H9 (cell line): Measurements from ENCODE around the gene PCYT1A. TPM values are rescaled to one million over a fixed set of nuclear protein-coding genes. Genes with fewer than 3 reads are reported as not detected.

ENCODE experiments used
- DNase-seq: peaks from one replicate; pipeline ENCODE4 v3.0.0-alpha.2; 2017
- H2AFZ ChIP-seq: one replicate; pipeline ENCODE4 v1.6.1; 2013; ENCODE audit warnings: mild to moderate bottlenecking, low read length, control low read depth, moderate library complexity
- H2AK5ac ChIP-seq: 2 replicates; pipeline ENCODE4 v1.6.1; 2013; ENCODE audit warnings: low read length, control low read depth, mixed read lengths; ENCODE audit not compliant: insufficient read length
- H2BK120ac ChIP-seq: one replicate; pipeline ENCODE4 v1.6.1; 2013; ENCODE audit warnings: low read depth, mild to moderate bottlenecking, low read length, control low read depth, inconsistent platforms; ENCODE audit not compliant: poor library complexity, severe bottlenecking
- H2BK12ac ChIP-seq: 2 replicates; pipeline ENCODE4 v1.6.1; 2013; ENCODE audit warnings: low read length, control low read depth, mixed read lengths, low read depth; ENCODE audit not compliant: insufficient read length
- H2BK15ac ChIP-seq: 2 replicates; pipeline ENCODE4 v1.6.1; 2013; ENCODE audit warnings: low read depth, low read length, control low read depth
- H2BK20ac ChIP-seq: one replicate; pipeline ENCODE4 v1.6.1; 2013; ENCODE audit warnings: low read depth, mild to moderate bottlenecking, low read length, control low read depth, inconsistent platforms; ENCODE audit not compliant: poor library complexity, severe bottlenecking
- H2BK5ac ChIP-seq: 2 replicates; pipeline ENCODE4 v1.6.1; 2013; ENCODE audit warnings: low read length, control low read depth, mixed read lengths; ENCODE audit not compliant: insufficient read length
- H3K14ac ChIP-seq: 2 replicates; pipeline ENCODE4 v1.6.1; 2013; ENCODE audit warnings: low read length, control low read depth; ENCODE audit not compliant: insufficient read depth
- H3K18ac ChIP-seq: 2 replicates; pipeline ENCODE4 v1.6.1; 2013; ENCODE audit warnings: low read depth, mild to moderate bottlenecking, mixed read lengths, low read length, control low read depth; ENCODE audit not compliant: insufficient read length
- H3K23ac ChIP-seq: 2 replicates; pipeline ENCODE4 v1.6.1; 2013; ENCODE audit warnings: low read length, control low read depth, mixed read lengths, low read depth; ENCODE audit not compliant: insufficient read length
- H3K23me2 ChIP-seq: 2 replicates; pipeline ENCODE4 v1.6.1; 2013; ENCODE audit warnings: low read depth, mild to moderate bottlenecking, mixed read lengths, low read length, control low read depth; ENCODE audit not compliant: insufficient read length, poor library complexity, severe bottlenecking
- H3K27ac ChIP-seq: 2 replicates; pipeline ENCODE4 v1.5.1; 2013; ENCODE audit warnings: low read length, control low read depth, mixed read lengths, low read depth; ENCODE audit not compliant: insufficient read length
- H3K27me3 ChIP-seq: 2 replicates; pipeline ENCODE4 v1.6.1; 2013; ENCODE audit warnings: low read length, control low read depth, inconsistent platforms; ENCODE audit not compliant: insufficient read depth
- H3K4ac ChIP-seq: 2 replicates; pipeline ENCODE4 v1.6.1; 2013; ENCODE audit warnings: low read depth, mild to moderate bottlenecking, control low read depth, inconsistent platforms, low read length, moderate library complexity
- H3K4me1 ChIP-seq: 2 replicates; pipeline ENCODE4 v1.6.1; 2013; ENCODE audit warnings: low read length, control low read depth, inconsistent platforms; ENCODE audit not compliant: insufficient read depth
- H3K4me2 ChIP-seq: 2 replicates; pipeline ENCODE4 v1.6.1; 2013; ENCODE audit warnings: low read length, control low read depth, mixed read lengths; ENCODE audit not compliant: insufficient read length, insufficient read depth
- H3K56ac ChIP-seq: 2 replicates; pipeline ENCODE4 v1.6.1; 2013; ENCODE audit warnings: low read depth, mild to moderate bottlenecking, mixed read lengths, low read length, control low read depth; ENCODE audit not compliant: insufficient read length
- H3K79me1 ChIP-seq: 2 replicates; pipeline ENCODE4 v1.6.1; 2013; ENCODE audit warnings: low read depth, mild to moderate bottlenecking, moderate library complexity, low read length, control low read depth, inconsistent platforms; ENCODE audit not compliant: insufficient read depth, poor library complexity, severe bottlenecking
- H3K79me2 ChIP-seq: 2 replicates; pipeline ENCODE4 v1.6.1; 2013; ENCODE audit warnings: low read length, control low read depth, inconsistent platforms; ENCODE audit not compliant: insufficient read depth
- H3K9ac ChIP-seq: 2 replicates; pipeline ENCODE4 v1.6.1; 2013; ENCODE audit warnings: low read length, control low read depth, mixed read lengths; ENCODE audit not compliant: insufficient read length; ENCODE audit errors: extremely low read depth
- H3K9me3 ChIP-seq: one replicate; pipeline ENCODE4 v1.6.1; 2013; ENCODE audit warnings: low read depth, low read length, inconsistent platforms; ENCODE audit not compliant: control insufficient read depth
- H3T11ph ChIP-seq: one replicate; pipeline ENCODE4 v1.6.1; 2013; ENCODE audit warnings: mild to moderate bottlenecking, low read length, control low read depth, inconsistent platforms
- H4K20me1 ChIP-seq: one replicate; pipeline ENCODE4 v1.6.1; 2013; ENCODE audit not compliant: control insufficient read depth, insufficient read length, insufficient read depth
- H4K5ac ChIP-seq: 2 replicates; pipeline ENCODE4 v1.6.1; 2013; ENCODE audit warnings: low read depth, mild to moderate bottlenecking, mixed read lengths, low read length, control low read depth; ENCODE audit not compliant: insufficient read length
- H4K8ac ChIP-seq: replicated peaks from 2 replicates; pipeline ENCODE4 v1.6.1; 2013; ENCODE audit warnings: low read length, control low read depth, mixed read lengths, low read depth; ENCODE audit not compliant: insufficient read length
- H4K91ac ChIP-seq: 2 replicates; pipeline ENCODE4 v1.6.1; 2013; ENCODE audit warnings: low read depth, mild to moderate bottlenecking, moderate library complexity, mixed read lengths, low read length, control low read depth; ENCODE audit not compliant: insufficient read length
- H3K27ac Mint-ChIP-seq, 3 experiments: 2 replicates in 2 of 3; 3 replicates in 1 of 3; pipeline ENCODE4 v1.8.0; 2020 to 2021; ENCODE audit warnings: mixed read lengths in 3 of 3, mild to moderate bottlenecking in 1 of 3, moderate library complexity in 1 of 3
- H3K27me3 Mint-ChIP-seq: 2 replicates; pipeline ENCODE4 v1.8.0; 2021; ENCODE audit warnings: low read depth, mild to moderate bottlenecking, moderate library complexity, mixed read lengths
- H3K36me3 Mint-ChIP-seq, 3 experiments: 2 replicates in 2 of 3; 3 replicates in 1 of 3; pipeline ENCODE4 v1.8.0; 2020 to 2021; ENCODE audit warnings: low read depth in 3 of 3, mixed read lengths in 3 of 3; ENCODE audit not compliant: insufficient read depth in 1 of 3
- H3K4me1 Mint-ChIP-seq, 2 experiments: 2 replicates each; pipeline ENCODE4 v1.8.0; 2020; ENCODE audit warnings: mixed read lengths in 2 of 2
- H3K4me3 Mint-ChIP-seq, 2 experiments: 2 replicates in 1 of 2; 3 replicates in 1 of 2; pipeline ENCODE4 v1.8.0; 2020 to 2021; ENCODE audit warnings: mild to moderate bottlenecking in 2 of 2, mixed read lengths in 2 of 2, moderate library complexity in 1 of 2
- H3K9me3 Mint-ChIP-seq, 2 experiments: 2 replicates in 1 of 2; 3 replicates in 1 of 2; pipeline ENCODE4 v1.8.0; 2020; ENCODE audit warnings: mild to moderate bottlenecking in 2 of 2, mixed read lengths in 2 of 2, moderate library complexity in 1 of 2
- CTCF ChIP-seq: fragments of 200-600 bp; sonication (generic); conservative IDR thresholded peaks from 3 replicates; pipeline ENCODE4 v1.8.0; 2021; ENCODE audit warnings: antibody characterized with exemption, mild to moderate bottlenecking
- WGBS: extraction: QIAGEN DNeasy Blood & Tissue Kit; methylation state at CpG from one replicate; pipeline ENCODE4 v1.1.7; 2013; ENCODE audit warnings: missing lambda C conversion rate, low lambda C conversion rate, mixed read lengths; ENCODE audit not compliant: insufficient read length; ENCODE audit errors: extremely low coverage; 5-methylcytosine and 5-hydroxymethylcytosine counted together
- total RNA-seq: library from RNA; stranded (reverse); gene quantifications from 2 replicates; pipeline ENCODE4 v1.2.1, GENCODE V29; 2021

The PCYT1A gene
- total RNA-seq, 1 experiment from 2014 or later, result 31.6 TPM

DNA sequence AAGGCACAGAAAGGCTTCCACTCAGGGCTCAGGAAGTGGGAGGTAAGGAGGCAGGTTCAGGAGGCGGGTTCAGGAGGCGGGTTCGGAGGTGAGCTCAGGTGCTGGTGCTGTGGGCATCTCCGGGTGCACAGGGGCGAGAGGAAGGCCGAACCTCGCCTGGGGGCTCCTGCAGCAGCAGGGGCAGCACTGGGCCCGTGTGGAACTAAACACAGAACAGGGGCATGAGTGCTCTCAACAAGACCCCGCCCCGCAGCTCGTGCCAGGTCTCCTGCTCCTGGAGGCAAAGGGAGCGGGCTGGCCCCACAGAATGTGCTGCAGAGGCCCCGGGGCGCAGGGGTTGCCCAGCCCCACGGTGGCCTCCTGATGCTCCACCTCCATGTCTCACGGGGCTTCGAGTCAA lies 90.0 kb downstream of the PCYT1A start:
- no peaks in the 10 kb centered on the region; the same call in 1 of the 2 replicates for H3K27me3 Mint-ChIP-seq
- no peak overlapping the region for H2AFZ ChIP-seq
- H3K4ac ChIP-seq, result no peak overlapping the region
- no peak overlapping the region for H3K56ac ChIP-seq
- no peaks in the 10 kb centered on the region for H3K4me1 ChIP-seq
- TF ChIP-seq CTCF, result no peak
- no CpG with 5 or more reads among the region's 17 CpGs for WGBS
- no peak overlapping the region for H3K4me3 Mint-ChIP-seq
- H2BK15ac ChIP-seq, result no peak overlapping the region
- H3K27me3 ChIP-seq, result no peaks in the 10 kb centered on the region
- H3T11ph ChIP-seq, result no peak overlapping the region
- no peak overlapping the region for H3K4me2 ChIP-seq
- H4K8ac ChIP-seq, result no peak overlapping the region
- H3K4me1 Mint-ChIP-seq, result peaks cover 4 to 7% of the 10 kb centered on the region in 2 experiments; a peak in 3 of 4 replicates
- H2BK12ac ChIP-seq, result no peak overlapping the region
- H3K79me1 ChIP-seq, result no peaks in the 10 kb centered on the region
- H3K27ac Mint-ChIP-seq, result no peak overlapping the region; a peak in 1 of 7 replicates
- no peaks in the 10 kb centered on the region for H3K79me2 ChIP-seq
- no peak for DNase-seq
- no peak overlapping the region for H4K5ac ChIP-seq
- no peak overlapping the region for H2BK20ac ChIP-seq
- H3K9ac ChIP-seq, result no peak overlapping the region
- H3K14ac ChIP-seq, result no peak overlapping the region
- H3K23me2 ChIP-seq, result no peaks in the 10 kb centered on the region
- no peak overlapping the region for H3K23ac ChIP-seq
- H3K36me3 Mint-ChIP-seq, result no peaks in the 10 kb centered on the region
- no peaks in the 10 kb centered on the region for H3K9me3 Mint-ChIP-seq
- H3K18ac ChIP-seq, result no peak overlapping the region
- no peak overlapping the region for H2AK5ac ChIP-seq
- H2BK120ac ChIP-seq, result no peak overlapping the region
- H4K20me1 ChIP-seq, result no peaks in the 10 kb centered on the region
- no peaks in the 10 kb centered on the region for H3K9me3 ChIP-seq
- H2BK5ac ChIP-seq, result no peak overlapping the region
- no peak overlapping the region for H4K91ac ChIP-seq
- H3K27ac ChIP-seq, result no peak overlapping the region
